Activated T-helper 2 cell treated with anti-CD3 and anti-CD28 coated beads, Interferon-gamma antibody, Interleukin-2, Interleukin-4, amounts not matched to agents 10 μg/mL and 5 μg/mL and 100 μg/mL, durations not matched to agents 14 hours and 24 hours and 36 hours (primary cell): ENCODE results near the gene WDR38. TPM values are rescaled to one million over a fixed set of nuclear protein-coding genes. Genes with fewer than 3 reads are reported as not detected.
"Not testable (repeated sequence)": the region's sequence is repeated elsewhere in the genome, so short reads cannot be mapped to it uniquely, and the experiment has no call there.

ENCODE experiments used
- DNase-seq: peaks from one replicate; pipeline ENCODE4 v3.0.0; 2021; ENCODE audit warnings: low spot score
- H3K27ac Mint-ChIP-seq: one replicate; pipeline ENCODE4 v1.8.0; 2021; ENCODE audit warnings: mixed read lengths
- H3K27me3 Mint-ChIP-seq: one replicate; pipeline ENCODE4 v1.8.0; 2021; ENCODE audit warnings: low read depth, mixed read lengths
- H3K36me3 Mint-ChIP-seq: one replicate; pipeline ENCODE4 v1.8.0; 2021; ENCODE audit warnings: low read depth, mixed read lengths
- H3K4me1 Mint-ChIP-seq: one replicate; pipeline ENCODE4 v1.8.0; 2021; ENCODE audit warnings: low read depth, mixed read lengths
- H3K4me3 Mint-ChIP-seq: one replicate; pipeline ENCODE4 v1.8.0; 2021; ENCODE audit warnings: low read depth, mild to moderate bottlenecking, moderate library complexity, mixed read lengths
- H3K9me3 Mint-ChIP-seq: one replicate; pipeline ENCODE4 v1.8.0; 2021; ENCODE audit warnings: mixed read lengths
- intact Hi-C: fragments of 100-400 bp; cut with micrococcal nuclease; formaldehyde crosslinking; loops from one replicate; pipeline ENCODE4 v1.15.1; 2023
- total RNA-seq: library from RNA; stranded (reverse); gene quantifications from 2 replicates; pipeline ENCODE4 v1.2.3, GENCODE V29; 2022

Gene WDR38
- total RNA-seq, 1 donor from 2014 or later = not detected

DNA sequence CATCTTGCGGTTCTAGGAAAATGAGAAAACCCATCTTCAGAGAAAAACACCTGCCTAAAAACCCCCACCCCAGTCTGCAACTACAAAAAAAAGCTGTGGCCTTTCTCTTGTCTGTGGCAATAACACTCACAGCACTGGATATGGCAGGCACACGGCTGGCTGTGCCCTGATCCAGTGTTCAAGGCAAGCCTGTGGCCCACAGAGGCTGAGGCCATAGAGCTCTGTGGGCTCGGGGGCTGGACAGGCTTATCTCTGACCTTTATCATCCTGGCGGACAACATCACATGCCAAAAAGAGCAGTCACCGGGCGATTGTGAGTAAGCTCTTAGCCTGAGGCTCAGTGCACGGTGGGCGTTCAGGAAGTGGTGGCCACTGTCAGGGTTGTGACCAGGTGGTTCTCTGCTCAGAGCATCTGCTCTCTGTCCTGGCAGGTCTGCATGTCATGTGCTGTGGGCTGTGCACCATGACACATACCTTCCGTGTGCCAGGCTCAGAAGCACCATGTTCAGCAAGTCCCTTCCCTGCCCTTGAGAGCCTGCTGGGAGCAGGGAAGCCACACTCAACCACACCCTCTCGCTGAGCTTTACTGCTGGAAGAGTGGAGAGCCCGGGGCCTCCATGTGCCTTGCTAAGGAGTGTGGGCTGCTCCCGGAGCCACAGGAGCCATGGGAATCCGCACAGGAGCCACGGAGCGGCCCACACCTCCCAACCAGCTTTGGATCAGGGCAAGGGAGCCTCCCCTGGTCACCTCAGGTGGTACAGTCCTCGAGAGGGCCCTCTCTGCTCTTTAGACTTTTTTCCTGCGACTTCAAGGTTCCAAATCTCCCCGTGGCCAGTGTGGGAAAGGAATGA is 34.6 kb upstream of the WDR38 start:
- intact Hi-C loops = no loop called here
- no peaks in the 10 kb centered on the region for H3K36me3 Mint-ChIP-seq
- no peak for DNase-seq
- peaks cover 4% of the 10 kb centered on the region for H3K27me3 Mint-ChIP-seq
- peaks cover 9% of the 10 kb centered on the region for H3K4me1 Mint-ChIP-seq
- peak overlapping the region; percentile 36 for H3K27ac Mint-ChIP-seq
- no peaks in the 10 kb centered on the region for H3K9me3 Mint-ChIP-seq
- H3K4me3 Mint-ChIP-seq = no peak overlapping the region

DNA sequence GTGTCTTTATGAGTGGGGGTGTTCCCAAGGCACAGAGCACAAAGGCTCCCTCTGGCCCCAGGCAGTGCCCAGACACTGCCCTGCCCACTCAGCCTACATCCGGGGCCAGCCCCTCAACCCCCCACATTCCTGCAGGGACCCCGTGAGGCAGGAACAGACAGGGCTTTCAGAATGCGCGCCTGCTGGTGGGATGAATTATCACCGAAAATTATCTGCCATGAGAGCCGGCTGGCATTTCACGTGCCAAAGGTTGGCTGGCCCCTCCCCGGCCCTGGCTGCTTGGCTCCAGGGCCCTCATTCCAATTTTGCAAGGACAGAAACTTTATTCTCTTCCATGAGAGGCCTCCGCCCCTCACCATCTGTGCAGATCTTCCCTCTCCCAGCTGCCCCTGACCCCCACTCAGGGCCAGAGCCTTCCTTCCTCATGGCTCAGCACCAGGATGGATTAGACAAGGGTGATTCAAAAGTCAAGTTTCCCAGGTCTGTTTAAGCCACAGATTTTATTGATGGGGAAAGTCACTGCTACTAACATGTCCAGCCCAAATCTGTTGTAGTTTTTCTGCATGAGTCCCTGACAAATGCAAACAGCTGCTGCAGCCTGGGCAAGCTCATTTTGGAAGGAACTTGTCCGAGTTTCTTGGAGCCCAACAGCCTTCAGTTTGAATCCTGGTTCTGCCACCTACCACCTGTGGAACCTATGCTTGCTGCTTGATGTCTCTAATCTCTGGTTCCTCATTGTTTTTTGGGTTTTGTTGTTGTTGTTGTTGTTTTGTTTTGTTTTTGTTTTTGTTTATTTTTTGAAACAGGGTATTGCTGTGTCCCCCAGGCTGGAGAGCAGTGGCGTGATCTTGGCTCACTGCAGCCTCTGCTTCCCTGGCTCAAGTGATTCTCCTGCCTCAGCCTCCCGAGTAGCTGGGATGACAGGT is 32.3 kb upstream of the WDR38 start:
- Mint-ChIP-seq H3K27ac (no peak overlapping the region), H3K4me1 (peaks cover 9% of the 10 kb centered on the region), H3K9me3 (no peaks in the 10 kb centered on the region), H3K36me3 (no peaks in the 10 kb centered on the region), H3K27me3 (peaks cover 4% of the 10 kb centered on the region), H3K4me3 (no peak overlapping the region)
- intact Hi-C loops = no loop called here
- DNase-seq = no peak

GRCh38 chr9:124828489-124829333 is 24.5 kb upstream of the WDR38 start:
- Mint-ChIP-seq H3K27ac (no peak overlapping the region), H3K36me3 (no peaks in the 10 kb centered on the region), H3K27me3 (no peaks in the 10 kb centered on the region), H3K4me3 (no peak overlapping the region), H3K9me3 (no peaks in the 10 kb centered on the region), H3K4me1 (no peaks in the 10 kb centered on the region)
- intact Hi-C loops = no loop called here
- no peak for DNase-seq

GRCh38 chr9:124829334-124829669 is 24.0 kb upstream of the WDR38 start:
- no peaks in the 10 kb centered on the region for H3K4me1 Mint-ChIP-seq
- no peaks in the 10 kb centered on the region for H3K36me3 Mint-ChIP-seq
- DNase-seq = no peak
- intact Hi-C loops = no loop called here
- H3K27ac Mint-ChIP-seq = no peak overlapping the region
- no peaks in the 10 kb centered on the region for H3K9me3 Mint-ChIP-seq
- H3K27me3 Mint-ChIP-seq = no peaks in the 10 kb centered on the region
- H3K4me3 Mint-ChIP-seq = no peak overlapping the region

DNA sequence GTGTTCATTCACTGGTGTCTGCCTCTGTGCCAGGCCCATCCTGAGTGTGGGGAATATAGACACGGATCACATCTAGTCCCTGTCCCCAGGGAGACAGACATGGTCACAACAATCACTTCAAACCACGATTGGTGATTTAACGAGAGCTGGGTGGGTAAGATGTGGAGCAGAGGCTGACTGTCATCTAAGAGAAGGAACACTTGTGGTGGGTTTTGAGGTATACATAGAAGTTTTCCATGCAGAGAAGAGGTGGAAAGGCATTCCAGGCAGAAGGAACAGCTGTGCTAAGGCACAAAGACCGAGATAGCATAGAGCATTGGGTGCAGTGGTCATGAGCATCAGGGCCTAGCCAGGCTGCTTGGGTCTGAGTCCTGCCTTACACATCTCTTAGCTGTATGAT is 22.7 kb upstream of the WDR38 start:
- no peak for DNase-seq
- Mint-ChIP-seq H3K4me3 (no peak overlapping the region), H3K4me1 (no peaks in the 10 kb centered on the region), H3K36me3 (no peaks in the 10 kb centered on the region), H3K9me3 (no peaks in the 10 kb centered on the region), H3K27me3 (no peaks in the 10 kb centered on the region), H3K27ac (no peak overlapping the region)
- intact Hi-C loops = no loop called here

- Mint-ChIP-seq H3K4me1 (no peaks in the 10 kb centered on the region), H3K4me3 (no peak overlapping the region), H3K9me3 (no peaks in the 10 kb centered on the region), H3K27ac (no peak overlapping the region), H3K27me3 (no peaks in the 10 kb centered on the region), H3K36me3 (no peaks in the 10 kb centered on the region)
- DNase-seq = no peak
- intact Hi-C loops = no loop called here
Observed at GRCh38 chr9:124831642-124832364, 21.5 kb upstream of the WDR38 start.

- H3K9me3 Mint-ChIP-seq = no peaks in the 10 kb centered on the region
- intact Hi-C loops = no loop called here
- no peak overlapping the region for H3K27ac Mint-ChIP-seq
- DNase-seq = no peak
- peaks cover 9% of the 10 kb centered on the region for H3K27me3 Mint-ChIP-seq
- H3K4me1 Mint-ChIP-seq = no peaks in the 10 kb centered on the region
- no peaks in the 10 kb centered on the region for H3K36me3 Mint-ChIP-seq
- no peak overlapping the region for H3K4me3 Mint-ChIP-seq
Observed at GRCh38 chr9:124834591-124834990, 18.7 kb upstream of the WDR38 start.

DNA sequence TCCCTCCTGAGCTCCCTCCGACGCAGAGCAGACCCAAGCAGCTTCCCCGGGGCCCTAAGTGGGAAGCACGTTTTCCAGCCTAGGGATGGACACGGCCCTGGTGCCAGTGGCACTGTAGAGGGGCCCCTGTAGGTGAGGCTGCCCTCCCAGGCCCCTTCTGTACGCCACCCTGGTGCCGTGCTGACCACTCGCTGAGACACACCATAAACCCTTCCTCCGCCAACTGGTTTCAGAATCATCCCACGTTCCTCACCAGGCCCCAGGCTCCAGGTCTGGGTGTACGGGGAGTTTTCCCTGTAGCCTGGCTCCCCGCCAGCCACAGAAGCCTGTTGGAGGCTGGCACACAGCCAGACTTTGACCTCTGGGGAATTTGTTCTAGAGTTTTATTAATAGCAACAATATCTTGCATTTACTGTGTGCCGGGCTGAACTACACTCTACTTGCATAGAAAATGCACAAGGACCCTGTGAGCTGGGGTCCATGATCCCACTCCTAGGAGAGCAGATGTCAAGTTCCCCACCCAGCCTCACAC is 18.2 kb upstream of the WDR38 start:
- Mint-ChIP-seq H3K4me1 (no peaks in the 10 kb centered on the region), H3K27me3 (peaks cover 9% of the 10 kb centered on the region), H3K4me3 (no peak overlapping the region), H3K9me3 (no peaks in the 10 kb centered on the region), H3K36me3 (no peaks in the 10 kb centered on the region), H3K27ac (no peak overlapping the region)
- no peak for DNase-seq
- intact Hi-C loops = no loop called here

- H3K4me1 Mint-ChIP-seq, H3K36me3 Mint-ChIP-seq, intact Hi-C loops, H3K27ac Mint-ChIP-seq, H3K9me3 Mint-ChIP-seq, H3K27me3 Mint-ChIP-seq, H3K4me3 Mint-ChIP-seq, DNase-seq: not testable (repeated sequence)
Observed at GRCh38 chr9:124838132-124838531, 15.1 kb upstream of the WDR38 start.

GRCh38 chr9:124838567-124839275 is 14.5 kb upstream of the WDR38 start:
- H3K27ac Mint-ChIP-seq, H3K27me3 Mint-ChIP-seq, H3K4me3 Mint-ChIP-seq, H3K36me3 Mint-ChIP-seq, H3K4me1 Mint-ChIP-seq, H3K9me3 Mint-ChIP-seq, intact Hi-C loops, DNase-seq: not testable (repeated sequence)

- intact Hi-C loops = no loop called here
- H3K36me3 Mint-ChIP-seq = no peaks in the 10 kb centered on the region
- H3K27me3 Mint-ChIP-seq = peaks cover 9% of the 10 kb centered on the region
- H3K27ac Mint-ChIP-seq = no peak overlapping the region
- DNase-seq = no peak
- H3K4me1 Mint-ChIP-seq = no peaks in the 10 kb centered on the region
- no peaks in the 10 kb centered on the region for H3K9me3 Mint-ChIP-seq
- H3K4me3 Mint-ChIP-seq = no peak overlapping the region
Observed at GRCh38 chr9:124839612-124840299, 13.5 kb upstream of the WDR38 start.
